GM13976 (cell line): ENCODE measurements around the gene CCDC142.
"Not testable (repeated sequence)": the region's sequence is repeated elsewhere in the genome, so short reads cannot be mapped to it uniquely, and the experiment has no call there.

ENCODE experiments used
- DNase-seq: peaks from one replicate; pipeline ENCODE4 v3.0.0; 2012; ENCODE audit warnings: low spot score
- in situ Hi-C: fragments of 300-500 bp; cut with MboI; formaldehyde crosslinking; loops from one replicate; pipeline ENCODE4 v1.12.0; 2022; ENCODE audit warnings: low sequenced_read_pairs, mixed read lengths, inconsistent platforms; ENCODE audit not compliant: unreplicated experiment
- TF ChIP-seq, protein P1 (sequence below): IDR thresholded peaks from 2 replicates; pipeline ENCODE4 v1.5.1; 2012; ENCODE audit warnings: borderline replicate concordance, mild to moderate bottlenecking; ENCODE audit not compliant: insufficient read depth; ENCODE audit errors: extremely low read depth, missing control alignments, control extremely low read depth

The CCDC142 gene

DNA sequence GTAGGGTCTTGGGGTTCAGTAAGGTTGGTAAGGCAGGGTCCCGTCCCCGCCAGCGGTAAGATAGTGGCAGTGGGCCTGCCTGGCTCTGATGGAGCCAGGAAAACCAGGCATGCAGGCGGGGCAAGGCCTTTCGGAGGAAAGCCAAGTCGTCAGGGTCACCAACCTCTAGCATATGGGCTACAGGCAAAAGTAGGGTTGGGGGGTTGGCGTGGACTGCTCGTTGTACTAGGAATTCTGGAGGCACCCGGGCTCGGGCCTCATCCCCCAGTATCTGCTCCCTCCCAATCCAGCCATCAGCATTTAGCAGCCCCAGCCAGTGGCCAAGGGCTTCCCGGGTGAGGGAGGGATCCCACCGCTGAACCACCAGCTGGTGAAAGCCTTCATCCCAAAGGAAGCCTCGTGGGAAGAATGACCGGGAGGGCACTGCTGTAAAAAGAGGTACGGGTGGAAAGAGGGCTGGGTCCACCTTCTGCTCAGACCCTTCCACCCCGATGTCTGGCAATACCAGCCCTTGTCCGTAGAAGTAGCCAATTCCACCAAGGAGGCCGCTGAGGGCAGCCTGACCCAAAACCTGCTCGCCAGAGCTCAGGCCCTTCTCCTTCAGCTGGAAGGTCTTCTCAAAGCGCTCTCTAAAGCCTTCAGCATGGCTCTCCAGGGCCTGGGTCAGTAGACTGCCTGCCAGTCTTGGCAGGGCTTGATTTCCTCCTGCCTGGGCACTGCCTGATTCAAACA is 20.6 kb downstream of the CCDC142 start:
- no peak for DNase-seq
- TF ChIP-seq, protein P1, sequence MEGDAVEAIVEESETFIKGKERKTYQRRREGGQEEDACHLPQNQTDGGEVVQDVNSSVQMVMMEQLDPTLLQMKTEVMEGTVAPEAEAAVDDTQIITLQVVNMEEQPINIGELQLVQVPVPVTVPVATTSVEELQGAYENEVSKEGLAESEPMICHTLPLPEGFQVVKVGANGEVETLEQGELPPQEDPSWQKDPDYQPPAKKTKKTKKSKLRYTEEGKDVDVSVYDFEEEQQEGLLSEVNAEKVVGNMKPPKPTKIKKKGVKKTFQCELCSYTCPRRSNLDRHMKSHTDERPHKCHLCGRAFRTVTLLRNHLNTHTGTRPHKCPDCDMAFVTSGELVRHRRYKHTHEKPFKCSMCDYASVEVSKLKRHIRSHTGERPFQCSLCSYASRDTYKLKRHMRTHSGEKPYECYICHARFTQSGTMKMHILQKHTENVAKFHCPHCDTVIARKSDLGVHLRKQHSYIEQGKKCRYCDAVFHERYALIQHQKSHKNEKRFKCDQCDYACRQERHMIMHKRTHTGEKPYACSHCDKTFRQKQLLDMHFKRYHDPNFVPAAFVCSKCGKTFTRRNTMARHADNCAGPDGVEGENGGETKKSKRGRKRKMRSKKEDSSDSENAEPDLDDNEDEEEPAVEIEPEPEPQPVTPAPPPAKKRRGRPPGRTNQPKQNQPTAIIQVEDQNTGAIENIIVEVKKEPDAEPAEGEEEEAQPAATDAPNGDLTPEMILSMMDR = no peak
- in situ Hi-C loops = no loop called here

DNA sequence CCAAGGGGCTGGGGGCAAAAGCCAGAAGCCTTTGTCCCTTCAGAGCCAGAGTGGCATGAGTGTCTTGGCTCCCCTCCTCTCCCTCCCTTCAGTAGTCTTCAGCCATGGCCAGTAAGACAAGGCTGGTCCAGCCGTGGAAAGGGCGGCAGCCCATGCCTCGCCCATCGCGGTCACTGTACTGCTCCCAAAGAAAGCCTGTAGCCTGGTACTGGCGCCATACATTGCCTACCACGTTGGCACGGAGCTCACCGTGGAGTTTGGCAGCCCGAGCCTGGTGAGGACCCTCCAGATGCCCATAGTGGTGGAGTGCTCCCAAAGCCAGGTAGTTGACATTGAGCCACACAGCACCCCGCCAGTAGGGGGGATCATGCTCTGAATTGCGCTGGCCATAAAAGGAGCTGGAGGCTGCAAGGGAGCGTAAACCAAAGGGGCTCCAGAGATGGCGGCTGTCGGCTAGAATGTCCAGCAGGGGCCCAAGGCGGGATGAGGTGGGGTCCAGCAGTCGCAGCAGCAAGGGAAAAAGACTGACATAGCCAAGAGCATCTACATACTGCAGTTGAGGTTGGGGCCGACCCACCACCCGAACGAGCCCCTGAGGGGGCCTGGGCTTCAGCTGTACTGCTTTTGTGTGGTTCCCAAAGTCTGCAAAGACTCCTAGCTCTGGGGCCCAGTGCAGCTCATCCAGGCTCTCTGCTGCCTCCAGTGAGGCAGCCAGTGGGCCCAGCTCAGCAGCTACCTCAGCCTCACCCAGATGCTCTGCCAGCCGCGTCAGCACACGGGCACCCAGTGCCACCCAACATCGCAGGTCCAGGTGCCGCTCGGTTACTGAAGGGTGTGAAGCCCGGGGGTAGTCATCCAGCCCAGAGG is 21.4 kb downstream of the CCDC142 start:
- TF ChIP-seq, protein P1 = peak; percentile 14
- in situ Hi-C loops = no loop called here
- DNase-seq = no peak

GRCh38 chr2:74460187-74460586 is 22.6 kb downstream of the CCDC142 start:
- in situ Hi-C loops, DNase-seq: not testable (repeated sequence)

DNA sequence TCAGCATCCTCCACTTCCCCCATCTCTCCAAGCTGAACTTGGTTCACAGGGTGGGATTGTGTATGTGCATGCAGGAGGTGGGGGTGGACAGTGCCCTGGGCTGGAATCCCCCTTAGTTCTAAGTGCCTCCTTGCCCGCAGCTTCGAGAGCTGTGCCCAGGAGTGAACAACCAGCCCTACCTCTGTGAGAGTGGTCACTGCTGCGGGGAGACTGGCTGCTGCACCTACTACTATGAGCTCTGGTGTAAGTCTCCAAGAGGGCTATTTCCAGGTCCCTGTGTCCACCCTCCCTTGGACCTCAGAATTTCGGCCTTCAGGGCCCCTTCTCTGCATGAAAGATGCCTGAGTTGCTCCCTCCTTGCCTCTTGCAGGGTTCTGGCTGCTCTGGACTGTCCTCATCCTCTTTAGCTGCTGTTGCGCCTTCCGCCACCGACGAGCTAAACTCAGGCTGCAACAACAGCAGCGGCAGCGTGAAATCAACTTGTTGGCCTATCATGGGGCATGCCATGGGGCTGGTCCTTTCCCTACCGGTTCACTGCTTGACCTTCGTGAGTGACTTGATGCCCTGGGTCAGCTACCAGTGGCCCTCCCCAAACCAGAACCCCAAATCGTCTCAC is 23.2 kb downstream of the CCDC142 start:
- in situ Hi-C loops, DNase-seq: not testable (repeated sequence)

DNA sequence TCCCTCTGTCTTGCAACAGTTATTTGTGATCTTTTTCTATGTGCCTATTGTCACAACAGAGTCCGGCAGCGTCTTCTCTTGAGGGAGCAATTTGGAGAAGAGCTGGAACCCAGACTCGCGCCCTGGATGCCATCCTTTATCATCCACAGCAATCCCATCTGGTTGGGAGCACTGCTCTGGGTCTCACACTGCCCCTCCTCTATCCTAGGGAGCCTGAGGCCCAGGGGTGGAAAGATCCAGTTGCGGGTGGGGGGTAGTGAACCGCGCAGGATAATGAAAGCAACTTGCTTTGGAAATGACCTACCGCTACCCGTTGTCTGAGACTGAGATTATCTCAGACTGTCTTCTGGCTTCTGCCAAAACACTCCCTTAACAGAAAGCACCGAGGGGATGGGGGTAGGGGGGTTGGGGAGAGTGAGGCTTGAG is 23.8 kb downstream of the CCDC142 start:
- no peak for DNase-seq
- in situ Hi-C loops = no loop called here
- TF ChIP-seq, protein P1 = no peak

- DNase-seq = peak; percentile 95
- in situ Hi-C loops = no loop called here
- TF ChIP-seq, protein P1 = no peak
Observed at GRCh38 chr2:74458132-74458937, 24.5 kb downstream of the CCDC142 start, which contains the start of gene WBP1. Gene WBP1 (plus strand): TSS chr2:74458438. CDS start chr2:74458603, 165 bp downstream.

DNA sequence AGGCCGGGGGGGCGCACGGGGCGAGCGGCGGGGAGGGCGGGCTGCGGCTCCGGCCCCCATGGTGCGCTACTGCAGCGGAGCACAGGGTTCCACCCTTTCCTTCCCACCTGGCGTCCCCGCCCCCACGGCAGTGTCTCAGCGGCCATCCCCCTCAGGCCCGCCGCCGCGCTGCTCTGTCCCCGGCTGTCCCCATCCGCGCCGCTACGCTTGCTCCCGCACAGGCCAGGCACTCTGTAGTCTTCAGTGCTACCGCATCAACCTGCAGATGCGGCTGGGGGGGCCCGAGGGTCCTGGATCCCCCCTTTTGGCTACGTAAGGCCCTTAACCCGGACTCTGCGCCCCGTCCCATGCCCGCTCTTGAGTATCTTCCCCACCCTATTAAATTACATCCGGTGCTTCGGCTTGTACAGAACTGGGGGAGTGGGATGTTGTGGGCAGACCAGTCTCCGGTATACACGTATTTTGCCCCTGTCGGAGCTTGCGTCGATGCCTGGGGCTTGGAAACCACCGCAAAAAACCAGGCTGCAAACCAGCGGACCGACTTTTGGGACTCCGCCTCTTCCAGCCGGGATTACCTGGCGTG is 25.2 kb downstream of the CCDC142 start:
- TF ChIP-seq, protein P1 = no peak
- DNase-seq = peak; percentile 81
- in situ Hi-C loops = no loop called here
